ENCODE results near the gene CCNL2.

The CCNL2 gene

GRCh38 chr1:1342061-1342562 is 57.0 kb downstream of the CCNL2 start:
- peaks cover 7 to 40% of the 10 kb centered on the region in 2 donors for H3K36me3 ChIP-seq (ENCODE audit: control insufficient read depth in 1 of 2, insufficient read depth in 2 of 2, low read length in 2 of 2)
- H3K4me3 ChIP-seq (ENCODE audit: low read depth in 1 of 2, low read length in 2 of 2), result no peak overlapping the region
- H3K4me1 ChIP-seq (ENCODE audit: control insufficient read depth in 1 of 2, insufficient read depth in 2 of 2, low read length in 2 of 2), result peaks cover 26% of the 10 kb centered on the region in 2 donors
- H3K27me3 ChIP-seq (ENCODE audit: control insufficient read depth in 1 of 2, insufficient read depth in 2 of 2, low read length in 2 of 2), result no peaks in the 10 kb centered on the region
- H3K27ac ChIP-seq (ENCODE audit: low read depth, low read length), result no peak overlapping the region
- no peak overlapping the region for H3K9ac ChIP-seq (ENCODE audit: low read depth in 1 of 2, low read length in 2 of 2)
- no peaks in the 10 kb centered on the region for H3K9me3 ChIP-seq (ENCODE audit: control insufficient read depth in 1 of 2, low read length in 2 of 2)

- Histone ChIP-seq H3K4me3 (ENCODE audit: low read depth in 1 of 2, low read length in 2 of 2) (no peak overlapping the region), H3K9ac (ENCODE audit: low read depth in 1 of 2, low read length in 2 of 2) (no peak overlapping the region), H3K27me3 (ENCODE audit: control insufficient read depth in 1 of 2, insufficient read depth in 2 of 2, low read length in 2 of 2) (no peaks in the 10 kb centered on the region), H3K9me3 (ENCODE audit: control insufficient read depth in 1 of 2, low read length in 2 of 2) (no peaks in the 10 kb centered on the region), H3K36me3 (ENCODE audit: control insufficient read depth in 1 of 2, insufficient read depth in 2 of 2, low read length in 2 of 2) (peaks cover 7 to 40% of the 10 kb centered on the region in 2 donors), H3K4me1 (ENCODE audit: control insufficient read depth in 1 of 2, insufficient read depth in 2 of 2, low read length in 2 of 2) (peaks cover 20 to 21% of the 10 kb centered on the region in 2 donors), H3K27ac (ENCODE audit: low read depth, low read length) (no peak overlapping the region)
Measured at GRCh38 chr1:1341549-1342021, 57.5 kb downstream of the CCNL2 start.

GRCh38 chr1:1340791-1341548 is 58.2 kb downstream of the CCNL2 start:
- H3K9me3 ChIP-seq (ENCODE audit: control insufficient read depth in 1 of 2, low read length in 2 of 2), result no peaks in the 10 kb centered on the region
- peaks cover 14 to 15% of the 10 kb centered on the region in 2 donors for H3K4me1 ChIP-seq (ENCODE audit: control insufficient read depth in 1 of 2, insufficient read depth in 2 of 2, low read length in 2 of 2)
- no peak overlapping the region for H3K9ac ChIP-seq (ENCODE audit: low read depth in 1 of 2, low read length in 2 of 2)
- H3K36me3 ChIP-seq (ENCODE audit: control insufficient read depth in 1 of 2, insufficient read depth in 2 of 2, low read length in 2 of 2), result peaks cover 7 to 40% of the 10 kb centered on the region in 2 donors
- H3K4me3 ChIP-seq (ENCODE audit: low read depth in 1 of 2, low read length in 2 of 2), result no peak overlapping the region
- H3K27me3 ChIP-seq (ENCODE audit: control insufficient read depth in 1 of 2, insufficient read depth in 2 of 2, low read length in 2 of 2), result no peaks in the 10 kb centered on the region
- no peak overlapping the region for H3K27ac ChIP-seq (ENCODE audit: low read depth, low read length)

GRCh38 chr1:1340185-1340584 is 59.0 kb downstream of the CCNL2 start:
- H3K27ac ChIP-seq (ENCODE audit: low read depth, low read length), result no peak overlapping the region
- peaks cover 7% of the 10 kb centered on the region in 2 donors for H3K4me1 ChIP-seq (ENCODE audit: control insufficient read depth in 1 of 2, insufficient read depth in 2 of 2, low read length in 2 of 2)
- no peak overlapping the region for H3K4me3 ChIP-seq (ENCODE audit: low read depth in 1 of 2, low read length in 2 of 2)
- no peaks in the 10 kb centered on the region for H3K9me3 ChIP-seq (ENCODE audit: control insufficient read depth in 1 of 2, low read length in 2 of 2)
- H3K9ac ChIP-seq (ENCODE audit: low read depth in 1 of 2, low read length in 2 of 2), result no peak overlapping the region
- H3K27me3 ChIP-seq (ENCODE audit: control insufficient read depth in 1 of 2, insufficient read depth in 2 of 2, low read length in 2 of 2), result no peaks in the 10 kb centered on the region
- H3K36me3 ChIP-seq (ENCODE audit: control insufficient read depth in 1 of 2, insufficient read depth in 2 of 2, low read length in 2 of 2), result peaks cover 7 to 40% of the 10 kb centered on the region in 2 donors

- H3K27me3 ChIP-seq (ENCODE audit: control insufficient read depth in 1 of 2, insufficient read depth in 2 of 2, low read length in 2 of 2), result peaks cover 0 to 9% of the 10 kb centered on the region in 2 donors
- no peak overlapping the region for H3K9ac ChIP-seq (ENCODE audit: low read depth in 1 of 2, low read length in 2 of 2)
- H3K4me1 ChIP-seq (ENCODE audit: control insufficient read depth in 1 of 2, insufficient read depth in 2 of 2, low read length in 2 of 2), result peaks cover under 1 to 1% of the 10 kb centered on the region in 2 donors
- no peak overlapping the region for H3K4me3 ChIP-seq (ENCODE audit: low read depth in 1 of 2, low read length in 2 of 2)
- H3K36me3 ChIP-seq (ENCODE audit: control insufficient read depth in 1 of 2, insufficient read depth in 2 of 2, low read length in 2 of 2), result peaks cover 7 to 40% of the 10 kb centered on the region in 2 donors
- no peak overlapping the region for H3K27ac ChIP-seq (ENCODE audit: low read depth, low read length)
- H3K9me3 ChIP-seq (ENCODE audit: control insufficient read depth in 1 of 2, low read length in 2 of 2), result no peaks in the 10 kb centered on the region
Measured at GRCh38 chr1:1338278-1338677, 60.9 kb downstream of the CCNL2 start.

- Histone ChIP-seq H3K27ac (ENCODE audit: low read depth, low read length) (no peak overlapping the region), H3K4me1 (ENCODE audit: control insufficient read depth in 1 of 2, insufficient read depth in 2 of 2, low read length in 2 of 2) (peaks cover 6% of the 10 kb centered on the region in 2 donors), H3K36me3 (ENCODE audit: control insufficient read depth in 1 of 2, insufficient read depth in 2 of 2, low read length in 2 of 2) (peaks cover 7 to 40% of the 10 kb centered on the region in 2 donors), H3K27me3 (ENCODE audit: control insufficient read depth in 1 of 2, insufficient read depth in 2 of 2, low read length in 2 of 2) (peaks cover 0 to 13% of the 10 kb centered on the region in 2 donors), H3K4me3 (ENCODE audit: low read depth in 1 of 2, low read length in 2 of 2) (no peak overlapping the region), H3K9me3 (ENCODE audit: control insufficient read depth in 1 of 2, low read length in 2 of 2) (no peaks in the 10 kb centered on the region), H3K9ac (ENCODE audit: low read depth in 1 of 2, low read length in 2 of 2) (no peak overlapping the region)
Measured at GRCh38 chr1:1337793-1338147, 61.4 kb downstream of the CCNL2 start.

- H3K27ac ChIP-seq (ENCODE audit: low read depth, low read length), result no peak overlapping the region
- peaks cover 10 to 12% of the 10 kb centered on the region in 2 donors for H3K4me1 ChIP-seq (ENCODE audit: control insufficient read depth in 1 of 2, insufficient read depth in 2 of 2, low read length in 2 of 2)
- H3K9ac ChIP-seq (ENCODE audit: low read depth in 1 of 2, low read length in 2 of 2), result no peak overlapping the region
- H3K9me3 ChIP-seq (ENCODE audit: control insufficient read depth in 1 of 2, low read length in 2 of 2), result no peaks in the 10 kb centered on the region
- H3K27me3 ChIP-seq (ENCODE audit: control insufficient read depth in 1 of 2, insufficient read depth in 2 of 2, low read length in 2 of 2), result peaks cover 0 to 18% of the 10 kb centered on the region in 2 donors
- H3K36me3 ChIP-seq (ENCODE audit: control insufficient read depth in 1 of 2, insufficient read depth in 2 of 2, low read length in 2 of 2), result peaks cover 7 to 40% of the 10 kb centered on the region in 2 donors
- H3K4me3 ChIP-seq (ENCODE audit: low read depth in 1 of 2, low read length in 2 of 2), result no peak overlapping the region
Measured at GRCh38 chr1:1336931-1337792, 62.0 kb downstream of the CCNL2 start.

GRCh38 chr1:1336446-1336845 is 62.7 kb downstream of the CCNL2 start:
- Histone ChIP-seq H3K9me3 (ENCODE audit: control insufficient read depth in 1 of 2, low read length in 2 of 2) (no peaks in the 10 kb centered on the region), H3K4me3 (ENCODE audit: low read depth in 1 of 2, low read length in 2 of 2) (no peak overlapping the region), H3K9ac (ENCODE audit: low read depth in 1 of 2, low read length in 2 of 2) (no peak overlapping the region), H3K4me1 (ENCODE audit: control insufficient read depth in 1 of 2, insufficient read depth in 2 of 2, low read length in 2 of 2) (peaks cover 10 to 15% of the 10 kb centered on the region in 2 donors), H3K36me3 (ENCODE audit: control insufficient read depth in 1 of 2, insufficient read depth in 2 of 2, low read length in 2 of 2) (peaks cover 5 to 35% of the 10 kb centered on the region in 2 donors), H3K27ac (ENCODE audit: low read depth, low read length) (no peak overlapping the region), H3K27me3 (ENCODE audit: control insufficient read depth in 1 of 2, insufficient read depth in 2 of 2, low read length in 2 of 2) (peaks cover 0 to 24% of the 10 kb centered on the region in 2 donors)

GRCh38 chr1:1335792-1336248 is 63.3 kb downstream of the CCNL2 start:
- peaks cover 10 to 18% of the 10 kb centered on the region in 2 donors for H3K4me1 ChIP-seq (ENCODE audit: control insufficient read depth in 1 of 2, insufficient read depth in 2 of 2, low read length in 2 of 2)
- H3K36me3 ChIP-seq (ENCODE audit: control insufficient read depth in 1 of 2, insufficient read depth in 2 of 2, low read length in 2 of 2), result peaks cover 0 to 28% of the 10 kb centered on the region in 2 donors
- H3K27me3 ChIP-seq (ENCODE audit: control insufficient read depth in 1 of 2, insufficient read depth in 2 of 2, low read length in 2 of 2), result peaks cover 0 to 30% of the 10 kb centered on the region in 2 donors
- H3K4me3 ChIP-seq (ENCODE audit: low read depth in 1 of 2, low read length in 2 of 2), result no peak overlapping the region
- H3K27ac ChIP-seq (ENCODE audit: low read depth, low read length), result no peak overlapping the region
- H3K9me3 ChIP-seq (ENCODE audit: control insufficient read depth in 1 of 2, low read length in 2 of 2), result no peaks in the 10 kb centered on the region
- no peak overlapping the region for H3K9ac ChIP-seq (ENCODE audit: low read depth in 1 of 2, low read length in 2 of 2)
